ENCODE measurements around the gene BTBD1.
"Not testable (repeated sequence)": the region's sequence is repeated elsewhere in the genome, so short reads cannot be mapped to it uniquely, and the experiment has no call there.

BTBD1 gene

GRCh38 chr15:83010709-83011270 is 56.3 kb downstream of the BTBD1 start:
- H3K36me3 ChIP-seq (ENCODE audit: control insufficient read depth in 4 of 4, insufficient read depth in 4 of 4, low read length in 3 of 4): peaks cover 12 to 29% (median 23%) of the 10 kb centered on the region in 4 experiments
- peak; percentile 83 to 90 (median 89) for DNase-seq
- POLR2A ChIA-PET: interaction anchor here (1.3 kb wide), 1 partner anchor 197 kb away, joined by 6 read pairs; the partner anchor contains the start of gene HDGFL3
- H3K9me3 ChIP-seq (ENCODE audit: control extremely low read depth in 1 of 5, control insufficient read depth in 4 of 5, insufficient read depth in 2 of 5, low read depth in 1 of 5, low read length in 4 of 5): no peaks in the 10 kb centered on the region
- WGBS (ENCODE audit: insufficient coverage): 12% methylated on average over 13 of the region's 15 CpGs
- H3K27me3 ChIP-seq (replicated peaks in 2 of 5; ENCODE audit: control insufficient read depth in 4 of 5, insufficient read depth in 5 of 5, low read length in 4 of 5): no peaks in the 10 kb centered on the region
- H3K4me1 ChIP-seq (ENCODE audit: control extremely low read depth in 1 of 4, control insufficient read depth in 4 of 4, insufficient read depth in 4 of 4, low read length in 3 of 4): peaks cover 18 to 37% (median 24%) of the 10 kb centered on the region in 4 experiments
- peak overlapping the region; percentile 69 to 94 (median 90) for H3K4me3 ChIP-seq (ENCODE audit: control insufficient read depth in 1 of 7, extremely low read depth in 1 of 7, insufficient read depth in 4 of 7, low read depth in 2 of 7, low read length in 6 of 7)
- CTCF ChIA-PET: interaction anchor here (0.8 to 4.7 kb wide), 19 partner anchors 8 to 471 kb away, joined by 3 to 37 read pairs (median 3); partner anchors contain the start of genes HDGFL3 and RPS17
- peak overlapping the region; percentile 61 to 77 for H3K27ac ChIP-seq (ENCODE audit: insufficient read depth in 1 of 2, low read depth in 1 of 2, low read length in 2 of 2, poor library complexity in 1 of 2, severe bottlenecking in 2 of 2)

GRCh38 chr15:83000672-83001031 is 66.4 kb downstream of the BTBD1 start:
- H3K4me3 ChIP-seq (ENCODE audit: control insufficient read depth in 1 of 7, extremely low read depth in 1 of 7, insufficient read depth in 4 of 7, low read depth in 2 of 7, low read length in 6 of 7): peak overlapping the region in 3 of 7 experiments; percentile 69 to 92 (median 81)
- not testable (repeated sequence) for H3K27me3 ChIP-seq (replicated peaks in 2 of 5; ENCODE audit: control insufficient read depth in 4 of 5, insufficient read depth in 5 of 5, low read length in 4 of 5); DNase-seq; H3K27ac ChIP-seq (ENCODE audit: insufficient read depth in 1 of 2, low read depth in 1 of 2, low read length in 2 of 2, poor library complexity in 1 of 2, severe bottlenecking in 2 of 2); H3K36me3 ChIP-seq (ENCODE audit: control insufficient read depth in 4 of 4, insufficient read depth in 4 of 4, low read length in 3 of 4); H3K4me1 ChIP-seq (ENCODE audit: control extremely low read depth in 1 of 4, control insufficient read depth in 4 of 4, insufficient read depth in 4 of 4, low read length in 3 of 4); H3K9me3 ChIP-seq (ENCODE audit: control extremely low read depth in 1 of 5, control insufficient read depth in 4 of 5, insufficient read depth in 2 of 5, low read depth in 1 of 5, low read length in 4 of 5)
- ChIA-PET POLR2A (interaction anchor here (1.2 kb wide), 1 partner anchor 151 kb away, joined by 4 read pairs; no protein-coding TSS in a partner anchor), CTCF (interaction anchor here (0.6 to 5.2 kb wide), 31 partner anchors 9 to 470 kb away, joined by 3 to 71 read pairs (median 3); partner anchors contain the start of genes C15orf40 and RAMAC)
- WGBS (ENCODE audit: insufficient coverage): 100% methylated on average over 3 of the region's 3 CpGs

DNA sequence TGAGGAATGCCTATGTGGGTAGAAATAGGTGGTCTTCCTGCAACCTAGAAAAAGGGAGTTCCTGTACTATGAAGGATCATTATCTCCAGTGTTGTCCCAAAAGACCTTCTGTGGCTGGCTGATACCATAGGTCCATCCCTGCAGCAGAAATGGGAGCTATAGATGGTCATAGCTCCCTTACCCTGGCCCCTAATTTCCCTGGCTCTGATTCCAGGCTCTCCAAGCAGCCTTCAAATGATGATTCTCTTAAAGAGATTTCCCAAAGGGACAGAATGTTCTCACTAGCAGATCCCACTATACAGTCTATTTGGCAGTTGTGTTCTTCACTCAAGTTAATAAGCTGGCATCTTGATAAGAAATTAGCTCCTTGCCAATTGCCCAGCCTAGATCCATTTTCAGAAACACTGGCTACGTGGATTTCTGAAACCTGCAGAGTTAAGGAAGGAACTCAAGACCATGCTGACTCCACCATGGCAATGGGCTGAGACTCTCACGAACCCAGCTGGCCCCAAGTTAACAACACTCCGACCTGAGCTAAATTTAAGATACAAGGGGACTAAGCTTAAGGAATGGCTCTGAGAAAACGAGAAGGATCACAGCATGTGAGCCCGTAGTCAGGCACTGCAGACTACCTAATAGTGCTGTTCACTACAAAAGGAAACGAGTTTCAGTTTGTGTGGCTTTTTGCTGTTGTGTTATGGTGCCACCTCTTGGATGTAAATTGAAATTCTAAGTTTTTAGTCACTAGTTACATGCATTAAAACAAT is 67.0 kb downstream of the BTBD1 start:
- Histone ChIP-seq H3K9me3 (ENCODE audit: control extremely low read depth in 1 of 5, control insufficient read depth in 4 of 5, insufficient read depth in 2 of 5, low read depth in 1 of 5, low read length in 4 of 5) (no peaks in the 10 kb centered on the region), H3K36me3 (ENCODE audit: control insufficient read depth in 4 of 4, insufficient read depth in 4 of 4, low read length in 3 of 4) (peaks cover 0 to 6% (median 4%) of the 10 kb centered on the region in 4 experiments), H3K27me3 (replicated peaks in 2 of 5; ENCODE audit: control insufficient read depth in 4 of 5, insufficient read depth in 5 of 5, low read length in 4 of 5) (no peaks in the 10 kb centered on the region), H3K4me3 (ENCODE audit: control insufficient read depth in 1 of 7, extremely low read depth in 1 of 7, insufficient read depth in 4 of 7, low read depth in 2 of 7, low read length in 6 of 7) (peak overlapping the region; percentile 3 to 92 (median 61)), H3K4me1 (ENCODE audit: control extremely low read depth in 1 of 4, control insufficient read depth in 4 of 4, insufficient read depth in 4 of 4, low read length in 3 of 4) (peaks cover 0 to 6% (median 2%) of the 10 kb centered on the region in 4 experiments), H3K27ac (ENCODE audit: insufficient read depth in 1 of 2, low read depth in 1 of 2, low read length in 2 of 2, poor library complexity in 1 of 2, severe bottlenecking in 2 of 2) (no peak overlapping the region)
- peak; percentile 73 to 87 (median 87) for DNase-seq
- 0% methylated on average over 4 of the region's 6 CpGs for WGBS (ENCODE audit: insufficient coverage)
- ChIA-PET POLR2A (interaction anchor here (1.2 kb wide), 1 partner anchor 150 kb away, joined by 4 read pairs; no protein-coding TSS in a partner anchor), CTCF (interaction anchor here (0.6 to 5.2 kb wide), 37 partner anchors 8 to 469 kb away, joined by 3 to 71 read pairs (median 3); partner anchors contain the start of genes C15orf40 and RAMAC)

DNA sequence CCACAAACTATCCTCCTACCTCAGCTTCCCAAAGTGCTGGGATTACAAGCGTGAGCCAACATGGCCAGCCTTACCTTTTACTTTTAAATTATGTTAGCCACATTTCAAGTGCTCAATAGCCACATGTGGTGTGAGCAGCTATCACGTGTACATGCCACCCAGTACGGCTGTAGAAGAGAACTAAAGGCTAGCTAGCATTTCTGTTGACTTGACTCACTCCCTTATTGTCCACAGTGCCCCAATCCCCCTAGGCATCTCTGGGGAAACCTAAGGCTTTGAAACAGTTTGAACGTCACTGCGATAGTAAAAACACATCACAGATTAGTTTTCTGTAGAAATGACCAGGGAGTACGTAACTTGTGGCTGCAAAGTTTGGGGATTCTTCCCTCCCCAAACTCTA is 67.6 kb downstream of the BTBD1 start:
- Histone ChIP-seq H3K4me1 (ENCODE audit: control extremely low read depth in 1 of 4, control insufficient read depth in 4 of 4, insufficient read depth in 4 of 4, low read length in 3 of 4) (peaks cover 0 to 6% (median 2%) of the 10 kb centered on the region in 4 experiments), H3K36me3 (ENCODE audit: control insufficient read depth in 4 of 4, insufficient read depth in 4 of 4, low read length in 3 of 4) (peaks cover 0 to 3% (median 0%) of the 10 kb centered on the region in 4 experiments), H3K27me3 (replicated peaks in 2 of 5; ENCODE audit: control insufficient read depth in 4 of 5, insufficient read depth in 5 of 5, low read length in 4 of 5) (no peaks in the 10 kb centered on the region), H3K9me3 (ENCODE audit: control extremely low read depth in 1 of 5, control insufficient read depth in 4 of 5, insufficient read depth in 2 of 5, low read depth in 1 of 5, low read length in 4 of 5) (no peaks in the 10 kb centered on the region), H3K4me3 (ENCODE audit: control insufficient read depth in 1 of 7, extremely low read depth in 1 of 7, insufficient read depth in 4 of 7, low read depth in 2 of 7, low read length in 6 of 7) (no peak overlapping the region), H3K27ac (ENCODE audit: insufficient read depth in 1 of 2, low read depth in 1 of 2, low read length in 2 of 2, poor library complexity in 1 of 2, severe bottlenecking in 2 of 2) (no peak overlapping the region)
- ChIA-PET POLR2A (interaction anchor here (0.5 to 1.2 kb wide), 2 partner anchors 150 to 862 kb away, joined by 4 read pairs; no protein-coding TSS in a partner anchor), CTCF (interaction anchor here (0.7 to 5.2 kb wide), 20 partner anchors 7 to 469 kb away, joined by 3 to 71 read pairs (median 4); partner anchors contain the start of genes C15orf40 and RAMAC)
- WGBS (ENCODE audit: insufficient coverage): 89% methylated on average over 2 of the region's 6 CpGs
- no peak for DNase-seq

- no peak for DNase-seq
- Histone ChIP-seq H3K36me3 (ENCODE audit: control insufficient read depth in 4 of 4, insufficient read depth in 4 of 4, low read length in 3 of 4) (peaks cover 0 to 3% (median under 1%) of the 10 kb centered on the region in 4 experiments), H3K27me3 (replicated peaks in 2 of 5; ENCODE audit: control insufficient read depth in 4 of 5, insufficient read depth in 5 of 5, low read length in 4 of 5) (no peaks in the 10 kb centered on the region), H3K4me3 (ENCODE audit: control insufficient read depth in 1 of 7, extremely low read depth in 1 of 7, insufficient read depth in 4 of 7, low read depth in 2 of 7, low read length in 6 of 7) (no peak overlapping the region), H3K9me3 (ENCODE audit: control extremely low read depth in 1 of 5, control insufficient read depth in 4 of 5, insufficient read depth in 2 of 5, low read depth in 1 of 5, low read length in 4 of 5) (no peaks in the 10 kb centered on the region), H3K4me1 (ENCODE audit: control extremely low read depth in 1 of 4, control insufficient read depth in 4 of 4, insufficient read depth in 4 of 4, low read length in 3 of 4) (peaks cover 0 to 6% (median 2%) of the 10 kb centered on the region in 4 experiments), H3K27ac (ENCODE audit: insufficient read depth in 1 of 2, low read depth in 1 of 2, low read length in 2 of 2, poor library complexity in 1 of 2, severe bottlenecking in 2 of 2) (no peak overlapping the region)
- 100% methylated on average over 1 of the region's 3 CpGs for WGBS (ENCODE audit: insufficient coverage)
- ChIA-PET CTCF (interaction anchor here (1.0 to 1.1 kb wide), 2 partner anchors 24 to 147 kb away, joined by 3 read pairs; no protein-coding TSS in a partner anchor), POLR2A (no interaction called here)
These were observed 71.1 kb downstream of the BTBD1 start for GRCh38 chr15:82995938-82996337.

DNA sequence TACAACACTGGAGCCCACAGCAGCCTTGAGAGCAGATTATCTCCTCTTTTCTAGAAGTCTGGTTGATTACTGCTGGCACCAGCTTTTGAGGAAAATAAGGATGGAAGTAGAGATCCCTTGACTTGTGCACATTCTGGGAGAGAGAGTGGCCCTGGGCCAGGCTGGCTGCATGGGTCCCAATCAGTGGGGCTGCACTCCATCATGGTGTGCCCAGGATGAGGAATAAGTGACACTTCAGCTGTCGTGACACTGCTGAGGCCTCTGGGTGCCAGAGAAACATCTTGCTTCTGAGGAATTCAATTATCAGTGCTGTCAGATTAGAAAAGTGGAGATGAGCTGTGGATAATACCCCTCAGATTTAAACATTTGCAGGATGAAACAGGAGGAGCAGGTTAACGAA is 72.0 kb downstream of the BTBD1 start:
- H3K4me3 ChIP-seq (ENCODE audit: control insufficient read depth in 1 of 7, extremely low read depth in 1 of 7, insufficient read depth in 4 of 7, low read depth in 2 of 7, low read length in 6 of 7): no peak overlapping the region
- H3K4me1 ChIP-seq (ENCODE audit: control extremely low read depth in 1 of 4, control insufficient read depth in 4 of 4, insufficient read depth in 4 of 4, low read length in 3 of 4): peaks cover 0 to 3% (median under 1%) of the 10 kb centered on the region in 4 experiments
- ChIA-PET POLR2A (no interaction called here), CTCF (interaction anchor here (1.1 kb wide), 1 partner anchor 146 kb away, joined by 3 read pairs; no protein-coding TSS in a partner anchor)
- no peak overlapping the region for H3K27ac ChIP-seq (ENCODE audit: insufficient read depth in 1 of 2, low read depth in 1 of 2, low read length in 2 of 2, poor library complexity in 1 of 2, severe bottlenecking in 2 of 2)
- H3K27me3 ChIP-seq (replicated peaks in 2 of 5; ENCODE audit: control insufficient read depth in 4 of 5, insufficient read depth in 5 of 5, low read length in 4 of 5): no peaks in the 10 kb centered on the region
- no peak for DNase-seq
- H3K36me3 ChIP-seq (ENCODE audit: control insufficient read depth in 4 of 4, insufficient read depth in 4 of 4, low read length in 3 of 4): peaks cover 0 to 5% (median 2%) of the 10 kb centered on the region in 4 experiments
- no peaks in the 10 kb centered on the region for H3K9me3 ChIP-seq (ENCODE audit: control extremely low read depth in 1 of 5, control insufficient read depth in 4 of 5, insufficient read depth in 2 of 5, low read depth in 1 of 5, low read length in 4 of 5)
- WGBS (ENCODE audit: insufficient coverage): 100% methylated on average over 2 of the region's 2 CpGs
